Heart left ventricle (tissue), 16 donors: ENCODE data around the gene DIS3L2. TPM values are rescaled to one million over a fixed set of nuclear protein-coding genes. Genes with fewer than 3 reads are reported as not detected.

Source experiments
- ATAC-seq, 4 donors: fragments of 200-7000 bp; cut with Tn5 transposase; one replicate each; pipeline ENCODE4 v1.9.1; 2020 to 2022; ENCODE audit warnings: moderate library complexity in 4 of 4, mild to moderate bottlenecking in 3 of 4, moderate number of reproducible peaks in 1 of 4
- DNase-seq, 5 donors: peaks; one replicate each; pipeline ENCODE4 v3.0.0-alpha.2; 2020
- H3K27ac ChIP-seq, 12 donors: fragments of 200-600 bp; sonication (generic) in 4 of 12; one replicate each; pipeline versions ENCODE4 v1.5.0 to v1.8.0; 2016 to 2022; ENCODE audit warnings: mild to moderate bottlenecking in 2 of 12
- H3K27me3 ChIP-seq, 9 donors: fragments of 200-600 bp; sonication (generic) in 2 of 9; one replicate each; pipeline versions ENCODE4 v1.5.1 to v1.8.0; 2016 to 2022; ENCODE audit warnings: mild to moderate bottlenecking in 3 of 9
- H3K36me3 ChIP-seq, 9 donors: fragments of 200-600 bp; sonication (generic) in 2 of 9; one replicate each; pipeline versions ENCODE4 v1.5.0 to v1.8.0; 2018 to 2022; ENCODE audit warnings: mild to moderate bottlenecking in 2 of 9
- H3K4me1 ChIP-seq, 12 donors: fragments of 200-600 bp; sonication (generic) in 4 of 12; one replicate each; pipeline versions ENCODE4 v1.5.0 to v1.8.0; 2016 to 2022; ENCODE audit warnings: mild to moderate bottlenecking in 3 of 12
- H3K4me3 ChIP-seq, 12 donors: fragments of 200-600 bp; sonication (generic) in 4 of 12; one replicate each; pipeline versions ENCODE4 v1.5.0 to v1.8.0; 2017 to 2022; ENCODE audit warnings: mild to moderate bottlenecking in 9 of 12, moderate library complexity in 4 of 12
- H3K9me3 ChIP-seq, 12 donors: fragments of 200-600 bp; sonication (generic) in 4 of 12; one replicate each; pipeline versions ENCODE4 v1.5.0 to v1.8.0; 2016 to 2022; ENCODE audit warnings: mild to moderate bottlenecking in 1 of 12
- CTCF ChIP-seq, 12 donors: fragments of 200-600 bp; sonication (generic) in 4 of 12; IDR thresholded peaks; one replicate each; pipeline versions ENCODE4 v1.5.0 to v1.8.0; 2018 to 2022; ENCODE audit warnings: antibody characterized with exemption in 12 of 12, mild to moderate bottlenecking in 5 of 12
- POLR2A ChIP-seq, 2 donors: fragments of 450-650 bp; IDR thresholded peaks; one replicate each; pipeline ENCODE4 v1.6.1; 2017; ENCODE audit warnings: antibody characterized with exemption in 2 of 2, mild to moderate bottlenecking in 2 of 2, moderate library complexity in 2 of 2
- WGBS, 4 donors: extraction: QIAGEN DNeasy Blood & Tissue Kit in 2 of 4; methylation state at CpG; one replicate each; pipeline versions ENCODE4 v1.1.5 to v1.1.7; 2013 to 2018; 5-methylcytosine and 5-hydroxymethylcytosine counted together
- intact Hi-C, 10 donors: fragments of 100-400 bp; cut with DNase I; formaldehyde crosslinking; loops; one replicate each; pipeline versions ENCODE4 v1.11.1 to v1.14.2; 2022
- polyA plus RNA-seq, 2 donors: library from polyadenylated mRNA; stranded (reverse); fragments of 200-250 nt; gene quantifications; one replicate each; pipeline ENCODE4 v1.2.3, GENCODE V29; 2013
- total RNA-seq, 9 donors: library from RNA; depleted of rRNA in 2 of 9; stranded (reverse); fragments of >200 nt in 2 of 9; fragmentation: NEBNext Ultra II Directional in 3 of 9; extraction: Animal tissue kit (Norgen Biotek cat#: 25700) in 3 of 9; gene quantifications; one replicate each; pipeline versions ENCODE4 v1.1.0 to v1.2.4, GENCODE V29; 2016 to 2023
- donor health status: ischemic (EF 13 %, LVEDD 7.1; RV severe dilation, severe dysfunction).
- donor health status: healthy with polysubstance abuse.
- donor health status: DM: no; HTN: yes; CAD: no.
- donor health status: DM: no; HTN: no; CAD: no.
- donor health status: ischemic (EF 25% LVEDD 6.9; RV normal size, moderate dysfunction).
- donor health status: ischemic (EF 25% LVEDD 5.7; RV mildly dilated, moderate dysfunction).
- donor health status: healthy.
- donor health status: DM: yes; HTN: yes; CAD: no.
- donor health status: ischemic (EF 35%, LVEDD 5.7; RV mildly dilated, moderate dysfunction).
- donor health status: nonischemic (EF 11% LVEDD 7.7; RV severe dilation, severe dysfunction).
- donor health status: DM: yes; HTN: yes; CAD: no.
- donor health status: PGD.
- donor health status: ischemic (EF 29% LVEDD 5.4; RV normal size, mild dysfunction).
- donor health status: nonischemic (EF 23%, LVEDD 6.1; RV moderate dilation, normal function).

The DIS3L2 gene
- total and polyA plus RNA-seq, 11 donors, result 12.4 to 27.3 (median 21.8) TPM

GRCh38 chr2:232292395-232293154 lies 331.1 kb downstream of the DIS3L2 start:
- Histone ChIP-seq H3K4me3 (no peak overlapping the region), H3K27me3 (no peaks in the 10 kb centered on the region), H3K36me3 (peaks cover 0 to 6% (median 0%) of the 10 kb centered on the region in 9 donors), H3K27ac (no peak overlapping the region), H3K4me1 (peaks cover 0 to 6% (median 0%) of the 10 kb centered on the region in 12 donors), H3K9me3 (no peaks in the 10 kb centered on the region)
- peak in 4 of 5 donors; percentile 25 to 44 (median 38) for DNase-seq
- intact Hi-C loops, result no loop called here
- peak in 3 of 4 donors; percentile 39 to 68 (median 58) for ATAC-seq
- WGBS, 4 donors, result 82 to 83% (median 82%) methylated on average over 7 to 9 of the region's 9 CpGs
- TF ChIP-seq POLR2A (IDR thresholded peaks at IDR 0.05) (no peak), CTCF (IDR thresholded peaks at IDR 0.05) (peak; percentile 28 to 72 (median 46))

DNA sequence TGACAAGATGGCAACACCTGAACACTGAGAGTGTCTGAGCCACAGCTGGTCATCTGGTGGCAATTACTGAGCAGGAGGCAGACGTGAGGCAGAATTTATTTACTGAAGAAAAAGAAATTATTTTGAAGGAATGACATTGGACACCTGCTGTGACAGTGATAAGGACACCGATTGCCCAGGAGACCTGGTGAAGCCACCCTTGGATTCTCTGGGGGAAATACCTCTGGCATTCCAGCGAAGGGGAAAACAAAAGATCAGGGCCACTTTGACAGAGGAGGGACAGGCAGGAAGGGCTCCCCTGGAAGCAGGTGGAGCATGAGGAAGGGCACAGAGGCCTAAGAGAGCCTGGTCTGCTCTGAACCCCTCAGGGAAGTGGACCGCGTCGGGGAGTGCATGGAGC lies 331.7 kb downstream of the DIS3L2 start:
- DNase-seq (no peak), ATAC-seq (no peak)
- no peaks in the 10 kb centered on the region for H3K9me3 ChIP-seq
- no peak overlapping the region for H3K4me3 ChIP-seq
- H3K27me3 ChIP-seq, result no peaks in the 10 kb centered on the region
- peaks cover 0 to 6% (median 0%) of the 10 kb centered on the region in 9 donors for H3K36me3 ChIP-seq
- H3K4me1 ChIP-seq, result peaks cover 0 to 6% (median 0%) of the 10 kb centered on the region in 12 donors
- H3K27ac ChIP-seq, result no peak overlapping the region
- no peak for TF ChIP-seq POLR2A (IDR thresholded peaks at IDR 0.05)
- no peak for TF ChIP-seq CTCF (IDR thresholded peaks at IDR 0.05)
- 95 to 97% (median 96%) methylated on average over 6 of the region's 6 CpGs for WGBS, 4 donors
- intact Hi-C loops, result no loop called here

GRCh38 chr2:232295971-232296370 lies 334.5 kb downstream of the DIS3L2 start:
- TF ChIP-seq CTCF (IDR thresholded peaks at IDR 0.05) (no peak), POLR2A (IDR thresholded peaks at IDR 0.05) (no peak)
- WGBS, 4 donors, result 93 to 100% (median 97%) methylated on average over 1 of the region's 1 CpG
- DNase-seq (no peak), ATAC-seq (no peak)
- Histone ChIP-seq H3K36me3 (peaks cover 0 to 19% (median 10%) of the 10 kb centered on the region in 9 donors), H3K4me3 (no peak overlapping the region), H3K9me3 (no peaks in the 10 kb centered on the region), H3K27ac (no peak overlapping the region), H3K4me1 (peaks cover 0 to 6% (median 0%) of the 10 kb centered on the region in 12 donors), H3K27me3 (no peaks in the 10 kb centered on the region)
- intact Hi-C loops, result no loop called here

DNA sequence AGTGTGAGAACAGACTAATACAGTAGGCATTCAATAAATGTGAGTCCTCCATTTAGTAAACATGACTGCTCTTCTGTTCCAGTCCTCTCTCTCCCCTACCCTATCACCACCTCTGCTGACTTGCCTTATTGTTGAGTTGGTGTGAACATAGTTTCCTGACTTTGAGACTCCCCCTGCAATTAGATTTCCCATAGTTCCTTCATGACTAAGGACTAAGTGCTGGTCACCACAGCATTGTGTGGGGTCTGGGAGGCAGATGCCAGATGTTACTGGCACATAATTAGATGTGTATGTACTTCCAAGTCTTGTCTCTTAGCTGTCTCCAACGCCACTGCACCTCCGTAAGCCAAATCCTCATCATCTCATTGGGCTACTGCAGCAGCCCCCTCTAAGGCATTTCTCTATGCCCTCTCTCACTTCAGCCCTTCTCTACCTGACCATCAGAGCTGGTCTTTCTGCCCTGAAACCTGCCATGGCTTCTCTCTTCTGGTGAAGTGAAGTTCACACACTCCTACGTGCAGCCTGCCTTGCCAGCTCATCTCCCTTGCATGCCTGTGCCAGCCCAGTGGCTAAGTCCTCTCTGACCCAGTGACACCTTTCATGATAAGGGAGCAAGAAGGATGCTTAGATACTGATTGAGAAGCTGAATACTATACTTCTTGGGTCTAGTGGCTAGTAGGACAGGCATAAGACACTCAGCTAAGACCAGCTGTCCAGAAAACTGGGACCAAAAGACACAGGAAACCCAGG lies 335.4 kb downstream of the DIS3L2 start:
- 96 to 98% (median 96%) methylated on average over 3 of the region's 3 CpGs for WGBS, 4 donors
- Histone ChIP-seq H3K36me3 (peaks cover 0 to 23% (median 13%) of the 10 kb centered on the region in 9 donors), H3K9me3 (no peaks in the 10 kb centered on the region), H3K27me3 (no peaks in the 10 kb centered on the region), H3K4me3 (no peak overlapping the region), H3K4me1 (peaks cover 0 to 6% (median 0%) of the 10 kb centered on the region in 12 donors), H3K27ac (no peak overlapping the region)
- ATAC-seq (no peak), DNase-seq (no peak)
- intact Hi-C loops, result no loop called here
- TF ChIP-seq CTCF (IDR thresholded peaks at IDR 0.05) (no peak), POLR2A (IDR thresholded peaks at IDR 0.05) (no peak)
